RWPE2 (cell line): ENCODE results near the gene MCRIP2.

Source experiments
- ATAC-seq: fragments of 200-7000 bp; cut with Tn5 transposase; 3 replicates; pipeline ENCODE4 v1.9.1; 2021; ENCODE audit warnings: low read depth
- DNase-seq: peaks from one replicate; pipeline ENCODE4 v3.0.0-alpha.2; 2020; ENCODE audit warnings: low spot score
- H3K27ac ChIP-seq: fragments of 450-650 bp; 2 replicates; pipeline ENCODE4 v1.5.1; 2017; ENCODE audit warnings: mild to moderate bottlenecking; ENCODE audit not compliant: poor library complexity, severe bottlenecking
- H3K27me3 ChIP-seq: fragments of 250-450 bp; sonication (Bioruptor Pico); 2 replicates; pipeline ENCODE4 v1.5.1; 2021; ENCODE audit warnings: mild to moderate bottlenecking, moderate library complexity; ENCODE audit not compliant: insufficient read depth, poor library complexity, severe bottlenecking
- H3K36me3 ChIP-seq: fragments of 250-450 bp; sonication (Bioruptor Pico); 2 replicates; pipeline ENCODE4 v1.5.1; 2020; ENCODE audit warnings: low read depth, mild to moderate bottlenecking, moderate library complexity
- H3K4me1 ChIP-seq: fragments of 250-450 bp; sonication (Bioruptor Pico); 2 replicates; pipeline ENCODE4 v1.5.1; 2021; ENCODE audit warnings: mild to moderate bottlenecking, moderate library complexity; ENCODE audit not compliant: insufficient read depth, poor library complexity, severe bottlenecking
- H3K4me3 ChIP-seq: fragments of 250-450 bp; sonication (Bioruptor Pico); 2 replicates; pipeline ENCODE4 v1.5.1; 2021; ENCODE audit warnings: mild to moderate bottlenecking, moderate library complexity; ENCODE audit not compliant: severe bottlenecking
- H3K9me3 ChIP-seq: fragments of 250-450 bp; sonication (Bioruptor Pico); 2 replicates; pipeline ENCODE4 v1.5.1; 2021; ENCODE audit warnings: mild to moderate bottlenecking, moderate library complexity; ENCODE audit not compliant: severe bottlenecking
- TF ChIP-seq, protein P1 (sequence below): fragments of 450-650 bp; IDR thresholded peaks from one replicate; pipeline ENCODE4 v1.5.1; 2017; ENCODE audit warnings: mild to moderate bottlenecking, moderate library complexity; ENCODE audit not compliant: poor library complexity, severe bottlenecking

MCRIP2 gene

DNA sequence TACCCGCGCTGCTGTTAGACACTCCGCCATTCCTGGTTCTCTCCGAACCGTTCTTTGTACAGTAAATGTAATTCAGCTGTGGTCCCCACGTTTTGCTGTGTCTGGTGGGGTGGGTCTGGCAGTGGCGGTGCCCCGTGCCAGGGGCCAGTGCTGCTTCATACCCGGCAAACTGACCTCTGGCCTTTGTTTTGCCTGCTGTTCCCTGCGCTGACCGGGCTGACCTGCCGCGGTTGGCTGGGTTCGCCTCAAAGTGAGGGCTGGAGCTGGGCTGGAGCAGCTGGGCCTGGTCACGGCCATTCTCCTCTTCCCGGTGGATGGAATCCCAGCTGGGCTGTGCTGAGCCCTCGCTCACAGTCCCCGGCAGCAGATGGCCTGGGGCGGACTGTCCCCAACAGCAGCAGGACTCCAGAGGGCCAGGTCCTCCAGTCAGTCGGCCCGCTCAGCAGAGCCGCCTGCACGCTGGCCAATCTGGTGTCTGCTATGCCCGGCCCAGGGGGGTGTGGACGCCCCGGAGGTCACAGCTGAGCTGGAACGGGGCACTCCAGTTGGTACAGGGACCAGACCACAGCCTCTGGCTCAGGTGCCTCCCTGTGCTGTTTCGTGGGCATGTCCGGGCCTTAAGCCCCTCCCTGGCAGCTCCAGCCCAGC, 12.3 kb upstream of the MCRIP2 start:
- ATAC-seq: no peak
- no peaks in the 10 kb centered on the region for H3K27me3 ChIP-seq
- TF ChIP-seq, protein P1, sequence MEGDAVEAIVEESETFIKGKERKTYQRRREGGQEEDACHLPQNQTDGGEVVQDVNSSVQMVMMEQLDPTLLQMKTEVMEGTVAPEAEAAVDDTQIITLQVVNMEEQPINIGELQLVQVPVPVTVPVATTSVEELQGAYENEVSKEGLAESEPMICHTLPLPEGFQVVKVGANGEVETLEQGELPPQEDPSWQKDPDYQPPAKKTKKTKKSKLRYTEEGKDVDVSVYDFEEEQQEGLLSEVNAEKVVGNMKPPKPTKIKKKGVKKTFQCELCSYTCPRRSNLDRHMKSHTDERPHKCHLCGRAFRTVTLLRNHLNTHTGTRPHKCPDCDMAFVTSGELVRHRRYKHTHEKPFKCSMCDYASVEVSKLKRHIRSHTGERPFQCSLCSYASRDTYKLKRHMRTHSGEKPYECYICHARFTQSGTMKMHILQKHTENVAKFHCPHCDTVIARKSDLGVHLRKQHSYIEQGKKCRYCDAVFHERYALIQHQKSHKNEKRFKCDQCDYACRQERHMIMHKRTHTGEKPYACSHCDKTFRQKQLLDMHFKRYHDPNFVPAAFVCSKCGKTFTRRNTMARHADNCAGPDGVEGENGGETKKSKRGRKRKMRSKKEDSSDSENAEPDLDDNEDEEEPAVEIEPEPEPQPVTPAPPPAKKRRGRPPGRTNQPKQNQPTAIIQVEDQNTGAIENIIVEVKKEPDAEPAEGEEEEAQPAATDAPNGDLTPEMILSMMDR: no peak

DNA sequence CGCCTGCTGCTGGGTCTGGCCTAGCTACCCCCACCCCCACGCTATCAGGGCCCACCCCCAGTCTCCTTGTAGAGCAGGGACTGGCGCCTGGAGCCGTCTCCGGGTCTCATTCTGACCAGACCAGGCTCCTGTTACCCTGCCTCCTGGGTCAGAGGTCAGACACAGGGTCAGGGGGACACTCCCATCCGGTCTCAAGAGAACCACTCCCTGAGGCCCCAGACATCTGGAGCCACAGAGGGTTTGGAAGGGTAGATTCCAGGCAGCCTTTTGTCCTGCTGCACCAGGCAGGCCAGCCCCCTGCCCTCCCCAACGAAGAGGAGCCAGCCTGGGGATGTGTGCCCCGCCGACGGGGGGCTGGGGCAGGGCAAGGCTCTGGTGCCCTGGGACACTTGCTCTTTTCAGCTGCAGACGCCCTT, 11.8 kb upstream of the MCRIP2 start:
- DNase-seq (no peak), ATAC-seq (no peak)
- Histone ChIP-seq H3K9me3 (no peaks in the 10 kb centered on the region), H3K4me3 (no peak overlapping the region), H3K4me1 (peaks cover 14% of the 10 kb centered on the region), H3K27ac (no peak overlapping the region), H3K36me3 (peaks cover 10% of the 10 kb centered on the region), H3K27me3 (no peaks in the 10 kb centered on the region)
- TF ChIP-seq, protein P1: no peak

More for the DNA sequence above, 12.3 kb upstream of the MCRIP2 start:
- no peak for DNase-seq
- peaks cover 10% of the 10 kb centered on the region for H3K36me3 ChIP-seq
- H3K27ac ChIP-seq: no peak overlapping the region
- H3K4me1 ChIP-seq: peaks cover 14% of the 10 kb centered on the region
- no peaks in the 10 kb centered on the region for H3K9me3 ChIP-seq
- no peak overlapping the region for H3K4me3 ChIP-seq

DNA sequence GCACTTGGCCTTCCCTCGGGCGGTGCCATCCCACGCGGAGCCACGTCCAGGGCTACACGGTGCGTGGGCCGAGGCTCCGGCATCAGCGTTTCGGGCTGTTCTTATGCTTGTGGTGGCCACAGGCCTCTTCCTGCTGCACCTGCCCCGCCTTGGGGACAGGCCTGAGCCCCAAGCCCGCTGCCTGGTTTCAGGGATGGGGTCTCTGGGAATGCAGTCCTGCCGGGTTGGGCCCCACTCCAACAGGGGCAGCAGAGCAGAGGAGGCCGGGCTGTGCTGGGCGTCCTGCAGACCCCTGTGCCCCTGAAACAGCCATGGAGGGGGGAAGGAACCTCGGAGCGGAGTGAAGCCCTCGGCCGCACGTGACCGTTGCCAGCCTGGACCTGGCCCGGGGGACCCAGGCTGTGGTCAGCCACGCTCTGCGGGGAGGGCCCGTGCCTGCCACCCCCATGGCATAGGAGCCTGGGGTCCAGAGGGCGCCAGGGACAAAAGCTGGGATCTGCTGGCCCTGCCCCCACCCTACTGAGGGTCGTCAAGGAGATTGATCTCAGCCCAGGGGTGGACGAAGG, 11.3 kb upstream of the MCRIP2 start:
- Histone ChIP-seq H3K27ac (no peak overlapping the region), H3K9me3 (no peaks in the 10 kb centered on the region), H3K4me3 (no peak overlapping the region), H3K27me3 (no peaks in the 10 kb centered on the region), H3K36me3 (peaks cover 10% of the 10 kb centered on the region), H3K4me1 (peaks cover 14% of the 10 kb centered on the region)
- DNase-seq (no peak), ATAC-seq (no peak)
- TF ChIP-seq, protein P1: no peak

DNA sequence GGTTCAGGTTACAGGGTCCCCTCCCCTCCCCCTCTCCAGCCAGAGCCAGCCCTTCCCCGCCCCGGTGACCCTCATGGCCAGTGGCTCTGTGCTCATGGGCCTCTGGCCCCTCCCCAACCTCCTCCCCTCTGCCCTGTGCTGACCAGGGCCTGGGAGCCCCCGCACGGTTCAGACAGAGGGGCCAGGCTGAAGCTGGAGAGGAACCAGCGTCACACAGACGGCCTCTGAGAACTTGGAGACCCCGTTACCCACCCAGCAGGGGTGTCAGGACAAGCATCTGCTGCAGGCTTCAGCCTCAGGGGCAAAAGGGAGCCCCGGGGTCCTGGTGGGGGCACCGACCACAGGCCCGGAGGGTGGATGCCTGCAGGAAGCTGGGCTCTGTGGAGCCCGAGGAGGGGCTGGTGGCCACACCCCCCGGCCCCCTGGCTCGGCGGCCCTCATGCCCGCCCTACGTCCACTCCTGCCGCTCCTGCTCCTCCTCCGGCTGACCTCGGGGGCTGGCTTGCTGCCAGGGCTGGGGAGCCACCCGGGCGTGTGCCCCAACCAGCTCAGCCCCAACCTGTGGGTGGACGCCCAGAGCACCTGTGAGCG, 10.7 kb upstream of the MCRIP2 start, which contains the start of gene WFIKKN1:
TSS of gene WFIKKN1 (plus strand) at position 171 of the 591 bp plus-strand sequence. CDS start at position 440, 269 bp downstream.
- Histone ChIP-seq H3K4me1 (peaks cover 14% of the 10 kb centered on the region), H3K27me3 (no peaks in the 10 kb centered on the region), H3K9me3 (no peaks in the 10 kb centered on the region), H3K4me3 (no peak within 1 kb of the TSS), H3K36me3 (peaks cover 10% of the 10 kb centered on the region), H3K27ac (no peak within 1 kb of the TSS)
- TF ChIP-seq, protein P1: no peak
- no peak for DNase-seq
- ATAC-seq: peak; percentile 15; the same call in 2 of the 3 replicates
